Pancreas (tissue), 10 donors: ENCODE data around the gene SERTAD4. TPM values are rescaled to one million over a fixed set of nuclear protein-coding genes. Genes with fewer than 3 reads are reported as not detected.

ENCODE experiments used
- ATAC-seq, 4 donors: fragments of 200-7000 bp; cut with Tn5 transposase; one replicate each; pipeline versions ENCODE4 v1.8.0 to v1.9.1; 2020; ENCODE audit warnings: mild to moderate bottlenecking in 4 of 4, moderate library complexity in 4 of 4
- DNase-seq, 6 donors: peaks; one replicate each; pipeline ENCODE4 v3.0.0-alpha.2; 2020
- FAIRE-seq: peaks from 2 replicates; lab custom pipeline; 2012; peaks lifted over from hg19 to GRCh38; lab: Jason Lieb, UNC
- H3K27ac ChIP-seq, 4 donors: fragments of 200-600 bp; sonication (generic); 1 replicate in 3 of 4; 2 replicates in 1 of 4; pipeline versions ENCODE4 v1.5.0 to v1.8.0; 2020
- H3K27me3 ChIP-seq, 4 donors: fragments of 200-600 bp; one replicate each; pipeline ENCODE4 v1.8.0; 2021
- H3K36me3 ChIP-seq, 3 donors: fragments of 200-600 bp; sonication (generic) in 1 of 3; one replicate each; pipeline versions ENCODE4 v1.5.0 to v1.8.0; 2020 to 2021
- H3K4me1 ChIP-seq, 3 donors: fragments of 200-600 bp; one replicate each; pipeline ENCODE4 v1.8.0; 2021
- H3K4me3 ChIP-seq, 4 donors: fragments of 200-600 bp; sonication (generic) in 2 of 4; one replicate each; pipeline versions ENCODE4 v1.5.0 to v1.8.0; 2020 to 2021
- H3K9me3 ChIP-seq, 4 donors: fragments of 200-600 bp; one replicate each; pipeline ENCODE4 v1.8.0; 2021
- CTCF ChIP-seq, 4 donors: fragments of 200-600 bp; sonication (generic) in 3 of 4; IDR thresholded peaks; one replicate each; pipeline versions ENCODE4 v1.5.0 to v1.8.0; 2021; ENCODE audit warnings: antibody characterized with exemption in 4 of 4
- WGBS, 2 donors: extraction: QIAGEN DNeasy Blood & Tissue Kit; methylation state at CpG; one replicate each; pipeline ENCODE4 v1.1.7; 2013; 5-methylcytosine and 5-hydroxymethylcytosine counted together
- intact Hi-C, 3 donors: fragments of 100-400 bp; cut with DNase I; formaldehyde crosslinking; loops; one replicate each; pipeline versions ENCODE4 v1.11.1 to v1.14.2; 2022
- polyA plus RNA-seq, 2 donors: library from polyadenylated mRNA; stranded (reverse); fragments of 200-250 nt; gene quantifications; one replicate each; pipeline ENCODE4 v1.2.3, GENCODE V29; 2013
- total RNA-seq, 6 donors: library from RNA; stranded (reverse); fragmentation: NEBNext Ultra II Directional in 4 of 6; extraction: Animal tissue kit (Norgen Biotek cat#: 25700) in 4 of 6; gene quantifications; one replicate each; pipeline versions ENCODE4 v1.2.1 to v1.2.4, GENCODE V29; 2021 to 2023
- donor health status: healthy with polysubstance abuse.
- donor health status: DM: no; HTN: no; CAD: no; lungs with moderate emphysema.
- donor health status: DM: no; HTN: no; CAD: no.
- donor health status: control.
- donor health status: control.
- donor health status: Bipolar disorder and iron deficiency.
- donor health status: DM: yes; HTN: yes; CAD: no.
- donor health status: DM: no; HTN: no; CAD: no.
- donor health status: DM: no; HTN: no; CAD: no.
- donor health status: DM: yes; HTN: yes; CAD: no.

The SERTAD4 gene
- total and polyA plus RNA-seq, 8 donors: 0.14 to 0.97 (median 0.26) TPM

GRCh38 chr1:210213335-210213734 lies 19.3 kb upstream of the SERTAD4 start:
- 73 to 77% methylated on average over 8 of the region's 8 CpGs for WGBS, 2 donors
- Histone ChIP-seq H3K27me3 (no peaks in the 10 kb centered on the region), H3K4me1 (no peaks in the 10 kb centered on the region), H3K4me3 (no peak overlapping the region), H3K27ac (no peak overlapping the region), H3K36me3 (no peaks in the 10 kb centered on the region), H3K9me3 (no peaks in the 10 kb centered on the region)
- intact Hi-C loops: no loop called here
- no peak for DNase-seq
- no peak for ATAC-seq
- no peak for FAIRE-seq
- TF ChIP-seq CTCF (IDR thresholded peaks at IDR 0.05): no peak

DNA sequence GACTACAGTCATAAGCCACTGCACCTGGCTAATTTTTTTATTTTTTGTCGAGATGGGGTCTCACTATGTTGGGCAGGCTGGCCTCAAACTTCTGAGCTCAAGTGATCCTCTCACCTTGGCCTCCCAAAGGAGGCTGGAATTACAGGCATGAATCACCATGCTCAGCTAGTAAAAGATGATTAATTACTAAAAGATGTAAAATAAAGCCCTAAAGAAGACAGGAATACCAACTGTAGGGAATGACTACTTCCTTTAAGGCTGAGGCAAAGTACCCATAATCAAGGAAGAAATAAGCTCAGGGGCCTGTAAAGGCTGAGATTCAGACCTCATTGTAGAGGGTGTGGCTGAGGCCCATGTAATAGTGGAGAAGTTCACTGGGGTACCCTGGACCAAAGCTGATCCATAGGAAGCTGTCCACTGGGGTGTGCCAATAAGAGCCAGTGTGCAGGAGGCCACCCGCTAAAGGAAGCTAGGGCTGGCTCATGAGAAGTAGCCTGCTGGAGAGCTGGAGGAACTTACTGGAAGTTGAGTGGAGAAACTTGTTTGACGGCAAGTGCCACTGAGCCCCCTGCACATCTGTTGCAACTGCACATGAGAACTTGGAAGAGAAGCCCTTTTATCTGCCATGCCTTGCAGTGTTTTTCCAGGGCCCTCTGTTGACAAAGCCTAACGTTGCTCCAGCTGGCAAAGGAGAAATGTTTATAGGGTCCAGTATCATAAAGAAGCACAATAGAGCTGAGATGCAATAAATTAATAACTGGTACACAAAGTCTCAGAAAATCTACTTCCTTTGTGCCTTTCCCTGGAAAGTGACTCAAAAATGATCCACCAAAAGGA lies 17.8 kb upstream of the SERTAD4 start:
- no peak overlapping the region for H3K27ac ChIP-seq
- ATAC-seq: no peak
- WGBS, 2 donors: 59 to 68% methylated on average over 4 of the region's 4 CpGs
- H3K4me3 ChIP-seq: no peak overlapping the region
- no peak for TF ChIP-seq CTCF (IDR thresholded peaks at IDR 0.05)
- H3K9me3 ChIP-seq: no peaks in the 10 kb centered on the region
- no peak for DNase-seq
- no peaks in the 10 kb centered on the region for H3K27me3 ChIP-seq
- FAIRE-seq: no peak
- H3K4me1 ChIP-seq: no peaks in the 10 kb centered on the region
- intact Hi-C loops: no loop called here
- no peaks in the 10 kb centered on the region for H3K36me3 ChIP-seq

DNA sequence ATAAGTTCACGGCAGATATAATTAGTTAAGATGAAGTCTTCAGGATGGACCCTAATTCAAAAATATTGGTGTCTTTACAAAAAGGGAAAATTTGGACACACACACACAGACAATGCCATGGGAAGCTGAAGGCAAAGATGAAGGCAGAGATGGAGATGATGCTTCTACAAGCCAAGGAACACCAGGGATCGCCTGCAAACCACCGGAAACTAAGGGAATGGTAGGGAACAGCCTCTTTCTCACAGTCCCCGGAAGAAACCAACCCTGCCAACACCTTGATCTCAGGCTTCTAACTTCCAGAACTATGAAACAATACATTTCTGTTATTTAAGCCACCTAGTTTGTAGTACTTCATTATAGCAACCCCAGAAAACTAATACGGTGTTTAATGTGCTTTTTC lies 15.1 kb upstream of the SERTAD4 start:
- H3K9me3 ChIP-seq: no peaks in the 10 kb centered on the region
- TF ChIP-seq CTCF (IDR thresholded peaks at IDR 0.05): no peak
- H3K4me3 ChIP-seq: no peak overlapping the region
- no peak overlapping the region for H3K27ac ChIP-seq
- H3K4me1 ChIP-seq: peaks cover 0 to 2% (median 0%) of the 10 kb centered on the region in 3 donors
- no peak for FAIRE-seq
- H3K27me3 ChIP-seq: no peaks in the 10 kb centered on the region
- ATAC-seq: no peak
- intact Hi-C loops: no loop called here
- DNase-seq: no peak
- no peaks in the 10 kb centered on the region for H3K36me3 ChIP-seq
- 78 to 90% methylated on average over 5 of the region's 5 CpGs for WGBS, 2 donors

DNA sequence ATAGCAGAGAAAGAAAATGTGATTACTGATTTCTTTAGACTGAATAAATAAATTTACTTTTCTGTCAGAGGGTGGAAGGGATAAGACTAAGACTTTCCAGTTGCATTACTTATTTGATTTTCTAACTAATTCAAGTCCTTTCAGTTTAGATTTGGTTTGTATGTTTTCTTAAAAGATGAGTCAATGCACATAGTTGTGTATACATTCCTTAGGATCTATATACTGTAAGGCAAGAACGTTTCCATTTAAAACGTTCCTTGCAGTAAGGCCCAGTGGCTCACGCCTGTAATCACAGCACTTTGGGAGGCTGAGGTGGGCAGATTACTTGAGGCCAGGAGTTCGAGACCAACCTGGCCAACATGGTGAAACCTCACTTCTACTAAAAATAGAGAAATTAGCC lies 14.5 kb upstream of the SERTAD4 start:
- ATAC-seq: no peak
- FAIRE-seq: no peak
- no peak for TF ChIP-seq CTCF (IDR thresholded peaks at IDR 0.05)

More for the DNA sequence above, 14.5 kb upstream of the SERTAD4 start:
- no peaks in the 10 kb centered on the region for H3K36me3 ChIP-seq
- WGBS, 2 donors: 64 to 71% methylated on average over 4 of the region's 4 CpGs
- H3K27me3 ChIP-seq: no peaks in the 10 kb centered on the region
- DNase-seq: no peak
- no peaks in the 10 kb centered on the region for H3K9me3 ChIP-seq
- peaks cover 0 to 6% (median 0%) of the 10 kb centered on the region in 3 donors for H3K4me1 ChIP-seq
- H3K4me3 ChIP-seq: no peak overlapping the region
- H3K27ac ChIP-seq: no peak overlapping the region
- intact Hi-C loops: no loop called here
